PFSK-1 (cell line): ENCODE data around the gene TMEM220.
A peak's percentile ranks its signal among the peaks of the same experiment; 100 is the strongest.

Experiments
- FOXP2 ChIP-seq: optimal IDR thresholded peaks from 2 replicates; pipeline ENCODE3; 2011; ENCODE audit warnings: borderline replicate concordance, control low read depth, inconsistent platforms; ENCODE audit not compliant: insufficient read depth; ENCODE audit errors: extremely low read length, extremely low read depth
- POLR2AphosphoS5 ChIP-seq: IDR thresholded peaks from 2 replicates; pipeline ENCODE4 v1.6.1; 2012; ENCODE audit warnings: low read depth, mild to moderate bottlenecking, control low read depth, low read length, moderate library complexity
- SIN3A ChIP-seq: IDR thresholded peaks from 2 replicates; pipeline ENCODE4 v1.6.1; 2012; ENCODE audit warnings: mild to moderate bottlenecking, low read length, moderate library complexity, borderline replicate concordance; ENCODE audit not compliant: insufficient read depth
- TAF1 ChIP-seq: IDR thresholded peaks from 2 replicates; pipeline ENCODE4 v1.6.1; 2012; ENCODE audit warnings: low read length, control low read depth, borderline replicate concordance; ENCODE audit not compliant: insufficient read depth
- TF ChIP-seq, protein P1 (sequence below), 2 experiments: IDR thresholded peaks; 2 replicates each; pipeline versions ENCODE4 v1.6.1 to v1.8.0; 2011 to 2012; ENCODE audit warnings: low read depth in 2 of 2, low read length in 2 of 2, control low read depth in 1 of 2, inconsistent platforms in 1 of 2, mild to moderate bottlenecking in 1 of 2, moderate library complexity in 1 of 2; ENCODE audit not compliant: insufficient read depth in 1 of 2

Gene TMEM220

DNA sequence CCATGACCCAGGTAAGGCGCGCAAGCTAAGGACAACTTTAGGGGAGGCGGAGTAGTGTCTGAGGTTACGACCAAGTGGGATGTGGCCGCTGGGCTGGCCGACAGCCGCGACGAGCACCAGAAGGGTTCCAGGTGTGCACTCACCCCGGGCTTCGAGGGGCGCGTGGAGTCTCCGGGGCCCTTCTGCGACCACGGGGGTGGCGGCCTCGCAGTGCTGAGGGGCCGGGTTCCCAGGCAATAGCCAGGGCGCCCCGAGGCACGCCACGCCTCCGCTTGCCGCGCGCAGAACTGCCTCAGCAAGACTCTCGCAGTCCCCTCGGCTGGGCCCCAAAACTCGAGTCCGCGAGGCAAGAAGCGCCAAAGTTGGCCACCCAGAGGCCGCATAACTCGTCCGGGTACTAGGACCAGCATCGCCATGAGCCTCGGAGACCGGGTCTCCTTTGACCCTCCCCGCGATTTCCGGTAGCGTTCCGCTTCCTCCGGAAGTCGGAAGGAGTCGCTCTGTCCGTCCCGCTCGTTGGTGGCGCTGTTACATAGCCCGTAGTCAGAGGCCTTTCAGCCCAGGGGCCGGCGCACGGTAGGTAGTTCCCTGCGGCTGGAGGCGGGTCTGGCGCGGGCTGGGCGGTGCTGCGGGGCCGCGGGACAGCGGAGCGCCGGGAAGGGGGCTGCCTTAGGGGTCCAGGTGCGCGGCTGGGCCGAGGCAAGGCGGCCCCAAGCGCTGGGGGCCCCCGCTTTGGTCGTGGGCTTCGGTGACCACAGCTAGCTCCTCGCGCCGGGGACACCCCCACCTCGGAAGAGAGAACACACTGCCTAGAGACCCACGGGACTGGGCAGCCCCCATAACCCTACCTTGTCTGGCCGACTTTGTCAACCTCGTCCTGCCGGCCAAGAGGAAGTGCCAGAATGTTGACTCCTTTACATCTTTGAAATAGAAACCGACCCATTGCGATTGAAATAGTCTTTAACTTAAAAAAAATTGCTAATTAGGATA, 32.4 kb downstream of the TMEM220 start, which contains the start of the genes ADPRM and SCO1:
Gene ADPRM, plus strand, starts transcription at position 503 of the 990 bp plus-strand sequence. CDS start 7,333 bp downstream, outside the sequence.
Gene SCO1, minus strand, starts transcription at position 442 of the 990 bp plus-strand sequence. Its CDS starts 26 bp downstream, at position 416.
- TF ChIP-seq TAF1: peak; percentile 94
- peak; percentile 98 for TF ChIP-seq POLR2AphosphoS5
- TF ChIP-seq, protein P1, sequence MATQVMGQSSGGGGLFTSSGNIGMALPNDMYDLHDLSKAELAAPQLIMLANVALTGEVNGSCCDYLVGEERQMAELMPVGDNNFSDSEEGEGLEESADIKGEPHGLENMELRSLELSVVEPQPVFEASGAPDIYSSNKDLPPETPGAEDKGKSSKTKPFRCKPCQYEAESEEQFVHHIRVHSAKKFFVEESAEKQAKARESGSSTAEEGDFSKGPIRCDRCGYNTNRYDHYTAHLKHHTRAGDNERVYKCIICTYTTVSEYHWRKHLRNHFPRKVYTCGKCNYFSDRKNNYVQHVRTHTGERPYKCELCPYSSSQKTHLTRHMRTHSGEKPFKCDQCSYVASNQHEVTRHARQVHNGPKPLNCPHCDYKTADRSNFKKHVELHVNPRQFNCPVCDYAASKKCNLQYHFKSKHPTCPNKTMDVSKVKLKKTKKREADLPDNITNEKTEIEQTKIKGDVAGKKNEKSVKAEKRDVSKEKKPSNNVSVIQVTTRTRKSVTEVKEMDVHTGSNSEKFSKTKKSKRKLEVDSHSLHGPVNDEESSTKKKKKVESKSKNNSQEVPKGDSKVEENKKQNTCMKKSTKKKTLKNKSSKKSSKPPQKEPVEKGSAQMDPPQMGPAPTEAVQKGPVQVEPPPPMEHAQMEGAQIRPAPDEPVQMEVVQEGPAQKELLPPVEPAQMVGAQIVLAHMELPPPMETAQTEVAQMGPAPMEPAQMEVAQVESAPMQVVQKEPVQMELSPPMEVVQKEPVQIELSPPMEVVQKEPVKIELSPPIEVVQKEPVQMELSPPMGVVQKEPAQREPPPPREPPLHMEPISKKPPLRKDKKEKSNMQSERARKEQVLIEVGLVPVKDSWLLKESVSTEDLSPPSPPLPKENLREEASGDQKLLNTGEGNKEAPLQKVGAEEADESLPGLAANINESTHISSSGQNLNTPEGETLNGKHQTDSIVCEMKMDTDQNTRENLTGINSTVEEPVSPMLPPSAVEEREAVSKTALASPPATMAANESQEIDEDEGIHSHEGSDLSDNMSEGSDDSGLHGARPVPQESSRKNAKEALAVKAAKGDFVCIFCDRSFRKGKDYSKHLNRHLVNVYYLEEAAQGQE (IDR thresholded peaks at IDR 0.05; ENCODE audit: insufficient read depth in 1 of 2, low read depth in 2 of 2, low read length in 2 of 2): peak in 1 of 2 experiments; percentile 57; a peak in 1 of 4 replicates
- TF ChIP-seq SIN3A: peak; percentile 90; the same call in 1 of the 2 replicates
- peak; percentile 85 for TF ChIP-seq FOXP2

DNA sequence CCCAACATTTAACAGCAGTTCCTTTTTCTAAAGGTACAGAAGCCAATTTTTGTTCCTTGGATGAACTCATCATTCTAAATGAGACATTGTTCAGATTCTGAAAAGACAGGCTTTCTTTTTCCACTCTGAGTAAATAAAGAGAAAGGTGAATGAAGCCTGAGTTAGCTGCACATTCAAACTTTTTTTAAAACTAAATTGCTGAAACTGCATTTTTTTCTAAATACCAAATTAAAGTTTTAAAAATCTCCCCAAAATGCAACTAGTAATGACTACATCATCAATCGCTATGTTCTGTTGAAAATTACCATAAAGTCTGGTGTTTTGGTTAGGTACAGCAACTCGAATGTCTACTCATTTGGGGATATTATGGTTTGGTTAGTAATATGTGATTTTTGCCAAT, 42.3 kb downstream of the TMEM220 start:
- TF ChIP-seq POLR2AphosphoS5: no peak
- no peak for TF ChIP-seq TAF1
- TF ChIP-seq FOXP2: no peak
- TF ChIP-seq SIN3A: no peak
- TF ChIP-seq, protein P1 (IDR thresholded peaks at IDR 0.05; ENCODE audit: insufficient read depth in 1 of 2, low read depth in 2 of 2, low read length in 2 of 2): no peak

- no peak for TF ChIP-seq FOXP2
- TF ChIP-seq POLR2AphosphoS5: no peak
- TF ChIP-seq, protein P1 (IDR thresholded peaks at IDR 0.05; ENCODE audit: insufficient read depth in 1 of 2, low read depth in 2 of 2, low read length in 2 of 2): no peak
- TF ChIP-seq TAF1: no peak
- TF ChIP-seq SIN3A: no peak
Measured at GRCh38 chr17:10683853-10684252, 46.0 kb downstream of the TMEM220 start.

- TF ChIP-seq, protein P1 (IDR thresholded peaks at IDR 0.05; ENCODE audit: insufficient read depth in 1 of 2, low read depth in 2 of 2, low read length in 2 of 2): no peak
- no peak for TF ChIP-seq TAF1
- TF ChIP-seq FOXP2: no peak
- TF ChIP-seq SIN3A: no peak
- no peak for TF ChIP-seq POLR2AphosphoS5
Measured at GRCh38 chr17:10681866-10682446, 47.9 kb downstream of the TMEM220 start.
